Common myeloid progenitor, CD34-positive (primary cell): ENCODE data around the gene DYRK2.
"Not testable (repeated sequence)": the region's sequence is repeated elsewhere in the genome, so short reads cannot be mapped to it uniquely, and the experiment has no call there.

Source experiments
- CTCF ChIA-PET: fragments of 350-600 bp; sonication (Branson Sonifier 250); formaldehyde crosslinking; loops from one replicate; lab custom pipeline; 2021; ENCODE audit warnings: antibody characterized with exemption; lab: Charles Lee
- POLR2A ChIA-PET: fragments of 350-600 bp; sonication (Branson Sonifier 250); formaldehyde crosslinking; loops from one replicate; lab custom pipeline; 2021; ENCODE audit warnings: antibody characterized with exemption; lab: Charles Lee
- DNase-seq, 3 donors: peaks; one replicate each; pipeline versions ENCODE4 v3.0.0 to v3.0.0-alpha.2; 2013
- H3K27ac ChIP-seq, 2 experiments: 1 replicate in 1 of 2; 2 replicates in 1 of 2; pipeline ENCODE4 v1.7.0; 2013; ENCODE audit warnings: inconsistent platforms in 2 of 2, low read length in 2 of 2, mild to moderate bottlenecking in 2 of 2, low read depth in 1 of 2, moderate library complexity in 1 of 2; ENCODE audit not compliant: severe bottlenecking in 2 of 2, insufficient read depth in 1 of 2, poor library complexity in 1 of 2
- H3K27me3 ChIP-seq, 5 experiments: replicated peaks in 2 of 5; 1 replicate in 3 of 5; 2 replicates in 2 of 5; pipeline versions ENCODE4 v1.6.1 to v1.7.0; 2013; ENCODE audit warnings: low read length in 4 of 5, mild to moderate bottlenecking in 2 of 5, moderate library complexity in 2 of 5, inconsistent platforms in 1 of 5; ENCODE audit not compliant: insufficient read depth in 5 of 5, control insufficient read depth in 4 of 5
- H3K36me3 ChIP-seq, 4 experiments: 1 replicate in 2 of 4; 2 replicates in 2 of 4; pipeline versions ENCODE4 v1.6.1 to v1.7.0; 2013; ENCODE audit warnings: low read length in 3 of 4, control low read depth in 1 of 4, mild to moderate bottlenecking in 1 of 4; ENCODE audit not compliant: control insufficient read depth in 4 of 4, insufficient read depth in 4 of 4
- H3K4me1 ChIP-seq, 4 experiments: 1 replicate in 3 of 4; 2 replicates in 1 of 4; pipeline versions ENCODE4 v1.6.1 to v1.7.1; 2013; ENCODE audit warnings: low read length in 3 of 4, mild to moderate bottlenecking in 3 of 4, control low read depth in 1 of 4, inconsistent platforms in 1 of 4, moderate library complexity in 1 of 4; ENCODE audit not compliant: control insufficient read depth in 4 of 4, insufficient read depth in 4 of 4; ENCODE audit errors: control extremely low read depth in 1 of 4
- H3K4me3 ChIP-seq, 7 experiments: 1 replicate in 4 of 7; 2 replicates in 3 of 7; pipeline versions ENCODE4 v1.5.1 to v1.7.0; 2013; ENCODE audit warnings: mild to moderate bottlenecking in 7 of 7, low read length in 6 of 7, moderate library complexity in 6 of 7, inconsistent platforms in 2 of 7, low read depth in 2 of 7, control low read depth in 1 of 7; ENCODE audit not compliant: insufficient read depth in 4 of 7, control insufficient read depth in 1 of 7; ENCODE audit errors: extremely low read depth in 1 of 7
- H3K9me3 ChIP-seq, 5 experiments: 1 replicate in 4 of 5; 2 replicates in 1 of 5; pipeline versions ENCODE4 v1.6.1 to v1.7.1; 2013; ENCODE audit warnings: low read length in 4 of 5, mild to moderate bottlenecking in 2 of 5, inconsistent platforms in 1 of 5, low read depth in 1 of 5, moderate library complexity in 1 of 5; ENCODE audit not compliant: control insufficient read depth in 4 of 5, insufficient read depth in 2 of 5; ENCODE audit errors: control extremely low read depth in 1 of 5
- WGBS: methylation state at CpG from one replicate; pipeline ENCODE4 v1.1.5; 2013; ENCODE audit not compliant: insufficient coverage; 5-methylcytosine and 5-hydroxymethylcytosine counted together

DYRK2 gene

GRCh38 chr12:67667276-67668073, 18.9 kb downstream of the DYRK2 start:
- no peak overlapping the region for H3K27ac ChIP-seq
- POLR2A ChIA-PET = interaction anchor here (0.7 kb wide), 2 partner anchors 19 to 46 kb away, joined by 4 to 9 read pairs; partner anchors contain the start of gene DYRK2
- H3K36me3 ChIP-seq = no peaks in the 10 kb centered on the region
- no peaks in the 10 kb centered on the region for H3K9me3 ChIP-seq
- no peak overlapping the region for H3K4me3 ChIP-seq
- WGBS = 66% methylated on average over 8 of the region's 8 CpGs
- H3K27me3 ChIP-seq = no peaks in the 10 kb centered on the region
- peak in 2 of 3 donors; percentile 25 to 46 for DNase-seq
- H3K4me1 ChIP-seq = peaks cover 0 to 11% (median 4%) of the 10 kb centered on the region in 4 experiments
- CTCF ChIA-PET = interaction anchor here (1.2 kb wide), 1 partner anchor 9 kb away, joined by 5 read pairs; no protein-coding TSS in a partner anchor

GRCh38 chr12:67669217-67669933, 20.8 kb downstream of the DYRK2 start:
- H3K27me3 ChIP-seq = no peaks in the 10 kb centered on the region
- ChIA-PET CTCF (no interaction called here), POLR2A (no interaction called here)
- H3K27ac ChIP-seq = no peak overlapping the region
- peaks cover 0 to 9% (median 4%) of the 10 kb centered on the region in 4 experiments for H3K4me1 ChIP-seq
- DNase-seq = no peak
- H3K36me3 ChIP-seq = peaks cover 0 to 2% (median 0%) of the 10 kb centered on the region in 4 experiments
- H3K4me3 ChIP-seq = no peak overlapping the region
- 90% methylated on average over 2 of the region's 6 CpGs for WGBS
- peaks cover 0 to 11% (median 7%) of the 10 kb centered on the region in 5 experiments for H3K9me3 ChIP-seq

- Histone ChIP-seq H3K36me3 (peaks cover 0 to 2% (median 0%) of the 10 kb centered on the region in 4 experiments), H3K27ac (no peak overlapping the region), H3K4me3 (no peak overlapping the region), H3K27me3 (no peaks in the 10 kb centered on the region), H3K9me3 (peaks cover 2 to 15% (median 7%) of the 10 kb centered on the region in 5 experiments), H3K4me1 (peaks cover 0 to 9% (median 4%) of the 10 kb centered on the region in 4 experiments)
- WGBS = 73% methylated on average over 2 of the region's 4 CpGs
- no peak for DNase-seq
- POLR2A ChIA-PET = no interaction called here
- CTCF ChIA-PET = no interaction called here
Measured at GRCh38 chr12:67669934-67670631, 21.5 kb downstream of the DYRK2 start.

- Histone ChIP-seq H3K27me3 (no peaks in the 10 kb centered on the region), H3K27ac (no peak overlapping the region), H3K36me3 (peaks cover 0 to 2% (median 0%) of the 10 kb centered on the region in 4 experiments), H3K9me3 (peaks cover 2 to 15% (median 7%) of the 10 kb centered on the region in 5 experiments), H3K4me1 (peaks cover 0 to 9% (median 4%) of the 10 kb centered on the region in 4 experiments), H3K4me3 (no peak overlapping the region)
- 100% methylated on average over 2 of the region's 2 CpGs for WGBS
- no peak for DNase-seq
- CTCF ChIA-PET = no interaction called here
- POLR2A ChIA-PET = no interaction called here
Measured at GRCh38 chr12:67671419-67671818, 22.9 kb downstream of the DYRK2 start.

- H3K27me3 ChIP-seq = no peaks in the 10 kb centered on the region
- POLR2A ChIA-PET = no interaction called here
- WGBS = 100% methylated on average over 2 of the region's 3 CpGs
- H3K4me3 ChIP-seq = no peak overlapping the region
- peaks cover 0 to 2% (median 0%) of the 10 kb centered on the region in 4 experiments for H3K36me3 ChIP-seq
- peaks cover 2 to 15% (median 7%) of the 10 kb centered on the region in 5 experiments for H3K9me3 ChIP-seq
- DNase-seq = no peak
- CTCF ChIA-PET = no interaction called here
- peaks cover 0 to 9% (median 2%) of the 10 kb centered on the region in 4 experiments for H3K4me1 ChIP-seq
- no peak overlapping the region for H3K27ac ChIP-seq
Measured at GRCh38 chr12:67671892-67672291, 23.3 kb downstream of the DYRK2 start.

- H3K4me3 ChIP-seq, H3K27ac ChIP-seq, POLR2A ChIA-PET, H3K27me3 ChIP-seq, DNase-seq, CTCF ChIA-PET, H3K36me3 ChIP-seq, H3K4me1 ChIP-seq: not testable (repeated sequence)
- 100% methylated on average over 2 of the region's 2 CpGs for WGBS
- H3K9me3 ChIP-seq = peaks cover 2 to 15% (median 7%) of the 10 kb centered on the region in 5 experiments
Measured at GRCh38 chr12:67672507-67672906, 24.0 kb downstream of the DYRK2 start.
